ENCODE results near the gene EID3.

Gene EID3

DNA sequence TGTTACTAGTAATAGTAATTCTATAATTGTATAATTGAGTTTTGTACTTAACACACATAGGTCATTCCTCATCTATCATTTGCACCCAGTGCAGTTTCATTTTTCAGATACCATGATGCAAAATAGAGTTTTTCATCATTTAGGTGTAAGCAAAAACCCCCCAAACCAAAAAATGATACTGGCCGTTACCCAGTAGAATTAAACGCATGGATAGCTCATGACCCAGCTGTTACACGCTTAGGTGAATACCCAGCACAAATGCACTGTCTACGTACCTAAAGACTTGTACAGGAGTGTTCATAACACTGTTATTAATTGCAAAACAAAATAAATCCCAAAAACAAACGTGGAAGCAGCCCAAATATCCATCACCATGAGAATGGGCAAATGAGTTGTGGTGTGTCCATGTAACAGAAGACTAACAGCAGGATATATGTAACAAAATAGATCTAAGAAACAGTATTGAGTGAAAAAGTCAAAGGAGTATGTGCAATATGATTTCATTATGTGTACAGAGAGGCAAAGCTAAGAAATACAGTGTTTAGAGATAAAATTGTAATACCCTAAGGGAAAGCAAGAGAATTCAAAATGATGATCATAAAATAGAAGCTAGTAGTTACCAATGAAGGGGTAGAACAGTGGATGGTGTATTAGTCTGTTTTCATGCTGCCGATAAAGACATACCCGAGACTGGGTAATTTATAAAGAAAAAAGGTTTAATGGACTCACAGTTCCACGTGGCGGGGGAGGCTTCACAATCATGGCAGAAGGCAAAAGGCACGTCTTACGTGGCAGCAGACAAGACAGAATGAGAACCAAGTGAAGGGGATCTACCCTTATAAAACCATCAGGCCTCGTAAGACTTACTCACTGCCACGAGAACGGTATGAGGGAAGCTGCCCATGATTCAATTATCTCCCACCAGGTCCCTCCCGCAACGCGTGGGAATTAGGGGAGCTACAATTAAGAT, 49.8 kb downstream of the EID3 start:
- DNase-seq (ENCODE audit: low read depth in 4 of 4, low spot score in 1 of 4), result no peak

DNA sequence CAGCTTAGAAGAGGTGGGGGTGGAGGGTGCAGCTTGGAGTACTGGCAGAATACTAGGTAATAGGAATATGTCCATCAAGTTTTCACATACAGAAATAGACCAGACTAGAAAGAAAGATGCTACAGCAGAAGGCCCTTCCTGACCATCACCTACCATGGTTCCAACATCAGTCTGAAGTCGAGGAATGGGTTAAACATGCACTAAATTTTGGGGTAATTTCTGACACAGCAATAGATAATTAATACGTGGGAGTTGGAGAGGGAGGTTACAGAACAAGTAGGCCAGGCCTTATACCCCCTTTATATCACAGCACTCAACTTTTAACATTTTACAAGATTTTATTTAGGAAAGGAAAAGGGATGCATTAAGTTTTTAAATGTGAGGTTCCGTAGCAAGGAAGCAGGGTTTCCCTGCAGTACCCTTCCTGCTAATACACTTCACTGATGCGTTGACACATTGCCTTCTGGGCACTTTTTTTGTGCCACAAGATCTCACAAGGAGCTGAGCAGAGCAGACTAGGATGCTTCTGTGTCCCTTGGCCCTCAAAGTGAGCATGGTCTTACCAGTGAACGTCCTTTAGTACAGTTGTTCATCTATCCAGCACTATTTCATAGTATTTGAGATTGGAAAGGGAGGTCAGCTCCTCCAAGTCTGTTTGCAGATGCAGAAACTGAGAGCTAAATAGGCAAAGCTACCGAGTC, 50.8 kb downstream of the EID3 start:
- no peak for DNase-seq (ENCODE audit: low read depth in 4 of 4, low spot score in 1 of 4)
